ENCODE data around the gene IL1RAPL2. TPM values are rescaled to one million over a fixed set of nuclear protein-coding genes. Genes with fewer than 3 reads are reported as not detected.

Gene IL1RAPL2
- total and polyA plus RNA-seq, 10 of the 15 experiments (the other 5 are each of a cell fraction or from before 2014, with no cell fraction given) = 0.19 TPM; not detected in 9

DNA sequence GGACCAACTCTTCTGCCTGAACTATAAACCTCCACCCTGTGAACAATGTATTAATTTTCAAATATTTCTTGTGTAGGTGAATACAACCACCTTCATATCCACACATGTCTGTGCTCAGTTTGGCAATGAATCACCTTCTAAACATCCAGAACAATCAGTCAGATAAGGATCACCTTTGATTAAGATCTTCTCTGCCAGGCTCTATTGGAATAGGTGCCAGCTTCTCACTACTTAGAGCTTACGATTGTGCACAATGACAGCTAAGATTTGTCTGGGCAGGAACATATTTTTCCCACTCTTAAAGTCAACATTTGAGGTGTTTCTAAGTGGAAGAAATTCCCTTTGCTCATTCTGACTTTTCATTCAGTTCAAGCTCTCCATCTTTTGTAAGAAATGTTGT is 237.2 kb downstream of the IL1RAPL2 start (continued):
- TF ChIP-seq, protein P1, sequence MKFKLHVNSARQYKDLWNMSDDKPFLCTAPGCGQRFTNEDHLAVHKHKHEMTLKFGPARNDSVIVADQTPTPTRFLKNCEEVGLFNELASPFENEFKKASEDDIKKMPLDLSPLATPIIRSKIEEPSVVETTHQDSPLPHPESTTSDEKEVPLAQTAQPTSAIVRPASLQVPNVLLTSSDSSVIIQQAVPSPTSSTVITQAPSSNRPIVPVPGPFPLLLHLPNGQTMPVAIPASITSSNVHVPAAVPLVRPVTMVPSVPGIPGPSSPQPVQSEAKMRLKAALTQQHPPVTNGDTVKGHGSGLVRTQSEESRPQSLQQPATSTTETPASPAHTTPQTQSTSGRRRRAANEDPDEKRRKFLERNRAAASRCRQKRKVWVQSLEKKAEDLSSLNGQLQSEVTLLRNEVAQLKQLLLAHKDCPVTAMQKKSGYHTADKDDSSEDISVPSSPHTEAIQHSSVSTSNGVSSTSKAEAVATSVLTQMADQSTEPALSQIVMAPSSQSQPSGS (IDR thresholded peaks at IDR 0.05; ENCODE audit: low read length) = no peak

DNA sequence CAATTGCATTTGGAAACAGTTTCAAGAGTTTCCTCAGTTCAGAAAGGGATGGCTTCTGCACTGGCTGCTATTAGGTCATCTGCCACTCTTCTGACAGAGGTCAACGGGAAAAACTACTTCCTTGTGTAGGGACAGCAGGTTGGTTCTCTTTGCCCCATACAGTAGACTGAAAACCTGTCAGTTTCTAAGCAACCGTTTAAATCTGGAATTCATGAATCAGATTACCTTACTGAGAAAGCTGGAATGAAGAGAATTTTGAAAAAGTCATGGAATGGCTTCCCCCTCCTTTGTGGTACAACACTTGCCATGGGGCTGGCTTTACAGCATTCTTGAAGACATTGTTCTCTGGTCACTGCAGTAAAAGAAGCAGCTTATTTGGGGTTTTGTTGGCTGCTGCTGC is 240.3 kb downstream of the IL1RAPL2 start:
- Histone ChIP-seq H3K9ac (ENCODE audit: control insufficient read depth, insufficient read depth, low read length) (no peak overlapping the region), H3K4me3 (no peak overlapping the region), H3K9me3 (replicated peaks; ENCODE audit: control insufficient read depth, insufficient read depth, low read length) (no peaks in the 10 kb centered on the region), H4K20me1 (ENCODE audit: control insufficient read depth, insufficient read depth) (no peaks in the 10 kb centered on the region), H3K27me3 (replicated peaks in 1 of 2; ENCODE audit: control insufficient read depth in 2 of 2, insufficient read depth in 2 of 2, low read length in 1 of 2) (no peaks in the 10 kb centered on the region), H3K79me2 (ENCODE audit: control insufficient read depth, insufficient read depth, low read length) (no peaks in the 10 kb centered on the region), H3K27ac (ENCODE audit: control insufficient read depth, insufficient read depth) (no peak overlapping the region), H3K4me1 (ENCODE audit: control insufficient read depth, insufficient read depth, low read length) (no peaks in the 10 kb centered on the region), H3K4me2 (ENCODE audit: control insufficient read depth, insufficient read depth) (no peak overlapping the region), H2AFZ (ENCODE audit: control insufficient read depth, low read depth, low read length) (no peak overlapping the region), H3K36me3 (ENCODE audit: control insufficient read depth in 2 of 2, insufficient read depth in 2 of 2, low read length in 1 of 2) (no peaks in the 10 kb centered on the region)
- FAIRE-seq = no peak
- DNase-seq (ENCODE audit: low read depth, low spot score) = no peak
- ATAC-seq = no peak
- TF ChIP-seq STAT3 (IDR thresholded peaks at IDR 0.05; ENCODE audit: low read depth, low read length) (no peak), CBX3 (IDR thresholded peaks at IDR 0.05; ENCODE audit: borderline replicate concordance, low read depth) (no peak), FOXK2 (IDR thresholded peaks at IDR 0.05) (no peak), PAX5 (IDR thresholded peaks at IDR 0.05; ENCODE audit: borderline replicate concordance, low read depth, low read length) (no peak), HCFC1 (IDR thresholded peaks at IDR 0.05; ENCODE audit: low read length) (no peak), RFX5 (IDR thresholded peaks at IDR 0.05; ENCODE audit: low read depth, low read length) (no peak), YBX1 (IDR thresholded peaks at IDR 0.05) (no peak)
- TF ChIP-seq, protein P2, sequence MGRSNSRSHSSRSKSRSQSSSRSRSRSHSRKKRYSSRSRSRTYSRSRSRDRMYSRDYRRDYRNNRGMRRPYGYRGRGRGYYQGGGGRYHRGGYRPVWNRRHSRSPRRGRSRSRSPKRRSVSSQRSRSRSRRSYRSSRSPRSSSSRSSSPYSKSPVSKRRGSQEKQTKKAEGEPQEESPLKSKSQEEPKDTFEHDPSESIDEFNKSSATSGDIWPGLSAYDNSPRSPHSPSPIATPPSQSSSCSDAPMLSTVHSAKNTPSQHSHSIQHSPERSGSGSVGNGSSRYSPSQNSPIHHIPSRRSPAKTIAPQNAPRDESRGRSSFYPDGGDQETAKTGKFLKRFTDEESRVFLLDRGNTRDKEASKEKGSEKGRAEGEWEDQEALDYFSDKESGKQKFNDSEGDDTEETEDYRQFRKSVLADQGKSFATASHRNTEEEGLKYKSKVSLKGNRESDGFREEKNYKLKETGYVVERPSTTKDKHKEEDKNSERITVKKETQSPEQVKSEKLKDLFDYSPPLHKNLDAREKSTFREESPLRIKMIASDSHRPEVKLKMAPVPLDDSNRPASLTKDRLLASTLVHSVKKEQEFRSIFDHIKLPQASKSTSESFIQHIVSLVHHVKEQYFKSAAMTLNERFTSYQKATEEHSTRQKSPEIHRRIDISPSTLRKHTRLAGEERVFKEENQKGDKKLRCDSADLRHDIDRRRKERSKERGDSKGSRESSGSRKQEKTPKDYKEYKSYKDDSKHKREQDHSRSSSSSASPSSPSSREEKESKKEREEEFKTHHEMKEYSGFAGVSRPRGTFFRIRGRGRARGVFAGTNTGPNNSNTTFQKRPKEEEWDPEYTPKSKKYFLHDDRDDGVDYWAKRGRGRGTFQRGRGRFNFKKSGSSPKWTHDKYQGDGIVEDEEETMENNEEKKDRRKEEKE (IDR thresholded peaks at IDR 0.05) = no peak
- TF ChIP-seq, protein P3, sequence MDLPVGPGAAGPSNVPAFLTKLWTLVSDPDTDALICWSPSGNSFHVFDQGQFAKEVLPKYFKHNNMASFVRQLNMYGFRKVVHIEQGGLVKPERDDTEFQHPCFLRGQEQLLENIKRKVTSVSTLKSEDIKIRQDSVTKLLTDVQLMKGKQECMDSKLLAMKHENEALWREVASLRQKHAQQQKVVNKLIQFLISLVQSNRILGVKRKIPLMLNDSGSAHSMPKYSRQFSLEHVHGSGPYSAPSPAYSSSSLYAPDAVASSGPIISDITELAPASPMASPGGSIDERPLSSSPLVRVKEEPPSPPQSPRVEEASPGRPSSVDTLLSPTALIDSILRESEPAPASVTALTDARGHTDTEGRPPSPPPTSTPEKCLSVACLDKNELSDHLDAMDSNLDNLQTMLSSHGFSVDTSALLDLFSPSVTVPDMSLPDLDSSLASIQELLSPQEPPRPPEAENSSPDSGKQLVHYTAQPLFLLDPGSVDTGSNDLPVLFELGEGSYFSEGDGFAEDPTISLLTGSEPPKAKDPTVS (IDR thresholded peaks at IDR 0.05; ENCODE audit: low read depth, low read length) = no peak
- TF ChIP-seq, protein P4, sequence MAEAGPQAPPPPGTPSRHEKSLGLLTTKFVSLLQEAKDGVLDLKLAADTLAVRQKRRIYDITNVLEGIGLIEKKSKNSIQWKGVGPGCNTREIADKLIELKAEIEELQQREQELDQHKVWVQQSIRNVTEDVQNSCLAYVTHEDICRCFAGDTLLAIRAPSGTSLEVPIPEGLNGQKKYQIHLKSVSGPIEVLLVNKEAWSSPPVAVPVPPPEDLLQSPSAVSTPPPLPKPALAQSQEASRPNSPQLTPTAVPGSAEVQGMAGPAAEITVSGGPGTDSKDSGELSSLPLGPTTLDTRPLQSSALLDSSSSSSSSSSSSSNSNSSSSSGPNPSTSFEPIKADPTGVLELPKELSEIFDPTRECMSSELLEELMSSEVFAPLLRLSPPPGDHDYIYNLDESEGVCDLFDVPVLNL (IDR thresholded peaks at IDR 0.05; ENCODE audit: low read depth, low read length) = no peak
- TF ChIP-seq, protein P5, sequence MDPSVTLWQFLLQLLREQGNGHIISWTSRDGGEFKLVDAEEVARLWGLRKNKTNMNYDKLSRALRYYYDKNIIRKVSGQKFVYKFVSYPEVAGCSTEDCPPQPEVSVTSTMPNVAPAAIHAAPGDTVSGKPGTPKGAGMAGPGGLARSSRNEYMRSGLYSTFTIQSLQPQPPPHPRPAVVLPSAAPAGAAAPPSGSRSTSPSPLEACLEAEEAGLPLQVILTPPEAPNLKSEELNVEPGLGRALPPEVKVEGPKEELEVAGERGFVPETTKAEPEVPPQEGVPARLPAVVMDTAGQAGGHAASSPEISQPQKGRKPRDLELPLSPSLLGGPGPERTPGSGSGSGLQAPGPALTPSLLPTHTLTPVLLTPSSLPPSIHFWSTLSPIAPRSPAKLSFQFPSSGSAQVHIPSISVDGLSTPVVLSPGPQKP (IDR thresholded peaks at IDR 0.05; ENCODE audit: low read depth, low read length) = no peak
- in situ Hi-C loops (cut with MboI) (no loop called here), intact Hi-C loops (cut with micrococcal nuclease; ENCODE audit: unreplicated experiment) (no loop called here)
- POLR2A ChIA-PET = no interaction called here
- SMC1A ChIA-PET (ENCODE audit: uncharacterized antibody, unreplicated experiment) = no interaction called here
- CTCF ChIA-PET = no interaction called here
- 3% methylated on average over 2 of the region's 2 CpGs for WGBS (ENCODE audit: insufficient coverage, insufficient replicate concordance, low lambda C conversion rate, missing lambda C conversion rate)
- no TSS peak for BruUV-seq (replicated peaks)
- RAD21 ChIA-PET (ENCODE audit: unreplicated experiment) = no interaction called here
